ENCODE data around the gene LIMS2.

Gene LIMS2, protein sequence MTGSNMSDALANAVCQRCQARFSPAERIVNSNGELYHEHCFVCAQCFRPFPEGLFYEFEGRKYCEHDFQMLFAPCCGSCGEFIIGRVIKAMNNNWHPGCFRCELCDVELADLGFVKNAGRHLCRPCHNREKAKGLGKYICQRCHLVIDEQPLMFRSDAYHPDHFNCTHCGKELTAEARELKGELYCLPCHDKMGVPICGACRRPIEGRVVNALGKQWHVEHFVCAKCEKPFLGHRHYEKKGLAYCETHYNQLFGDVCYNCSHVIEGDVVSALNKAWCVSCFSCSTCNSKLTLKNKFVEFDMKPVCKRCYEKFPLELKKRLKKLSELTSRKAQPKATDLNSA

DNA sequence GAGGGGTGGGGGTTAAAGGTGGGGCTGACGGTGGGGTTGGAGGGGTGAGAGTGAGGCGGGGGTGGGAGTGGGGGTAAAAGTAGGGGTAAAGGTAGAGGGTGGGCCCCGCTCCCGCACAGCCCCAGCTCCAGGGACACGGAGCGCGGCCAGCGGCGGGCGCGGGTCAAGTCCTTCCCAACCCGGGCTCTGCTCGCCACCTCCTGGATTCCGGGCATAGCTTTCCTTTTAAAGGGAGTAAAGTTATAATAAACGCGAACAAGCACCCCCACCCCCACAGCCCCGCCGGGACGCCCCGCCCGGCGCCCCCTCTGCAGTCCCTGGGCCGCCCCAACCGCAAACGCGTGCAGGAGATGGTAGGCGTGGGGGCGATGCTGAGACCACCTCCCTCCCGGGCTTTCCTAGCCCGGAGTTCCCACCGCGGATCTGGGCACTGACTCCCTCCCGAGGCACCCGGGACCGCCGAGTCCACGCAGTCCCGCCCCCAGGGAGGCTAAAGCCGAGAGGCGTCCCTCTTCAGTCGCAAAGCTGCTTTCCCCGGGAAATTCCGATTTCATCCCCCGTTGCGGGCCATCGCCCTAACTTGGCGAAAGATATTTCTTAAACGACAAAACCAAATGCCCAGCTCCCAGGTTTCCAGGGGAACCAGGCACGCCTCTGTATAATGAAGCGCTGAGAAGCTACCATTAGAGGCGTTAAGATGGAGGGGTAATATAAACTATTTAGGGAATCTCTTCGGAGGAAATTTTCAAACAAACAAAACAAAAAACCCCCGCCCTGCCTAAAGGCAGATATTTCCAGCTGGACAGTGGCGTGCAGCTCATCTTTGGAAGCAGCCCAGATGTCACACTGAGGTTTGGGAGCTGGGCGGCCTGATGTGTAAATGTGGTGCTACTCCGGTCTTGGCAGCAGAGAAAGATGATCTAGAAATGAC is at the start of gene LIMS2:
LIMS2 (minus strand) TSS at position 200 of the 931 bp plus-strand sequence. CDS start 506 bp downstream, outside the sequence.
- no peak within 1 kb of the TSS for H3K27ac ChIP-seq
- TF ChIP-seq, protein P1, sequence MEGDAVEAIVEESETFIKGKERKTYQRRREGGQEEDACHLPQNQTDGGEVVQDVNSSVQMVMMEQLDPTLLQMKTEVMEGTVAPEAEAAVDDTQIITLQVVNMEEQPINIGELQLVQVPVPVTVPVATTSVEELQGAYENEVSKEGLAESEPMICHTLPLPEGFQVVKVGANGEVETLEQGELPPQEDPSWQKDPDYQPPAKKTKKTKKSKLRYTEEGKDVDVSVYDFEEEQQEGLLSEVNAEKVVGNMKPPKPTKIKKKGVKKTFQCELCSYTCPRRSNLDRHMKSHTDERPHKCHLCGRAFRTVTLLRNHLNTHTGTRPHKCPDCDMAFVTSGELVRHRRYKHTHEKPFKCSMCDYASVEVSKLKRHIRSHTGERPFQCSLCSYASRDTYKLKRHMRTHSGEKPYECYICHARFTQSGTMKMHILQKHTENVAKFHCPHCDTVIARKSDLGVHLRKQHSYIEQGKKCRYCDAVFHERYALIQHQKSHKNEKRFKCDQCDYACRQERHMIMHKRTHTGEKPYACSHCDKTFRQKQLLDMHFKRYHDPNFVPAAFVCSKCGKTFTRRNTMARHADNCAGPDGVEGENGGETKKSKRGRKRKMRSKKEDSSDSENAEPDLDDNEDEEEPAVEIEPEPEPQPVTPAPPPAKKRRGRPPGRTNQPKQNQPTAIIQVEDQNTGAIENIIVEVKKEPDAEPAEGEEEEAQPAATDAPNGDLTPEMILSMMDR (conservative IDR thresholded peaks at IDR 0.05): peak; percentile 41

DNA sequence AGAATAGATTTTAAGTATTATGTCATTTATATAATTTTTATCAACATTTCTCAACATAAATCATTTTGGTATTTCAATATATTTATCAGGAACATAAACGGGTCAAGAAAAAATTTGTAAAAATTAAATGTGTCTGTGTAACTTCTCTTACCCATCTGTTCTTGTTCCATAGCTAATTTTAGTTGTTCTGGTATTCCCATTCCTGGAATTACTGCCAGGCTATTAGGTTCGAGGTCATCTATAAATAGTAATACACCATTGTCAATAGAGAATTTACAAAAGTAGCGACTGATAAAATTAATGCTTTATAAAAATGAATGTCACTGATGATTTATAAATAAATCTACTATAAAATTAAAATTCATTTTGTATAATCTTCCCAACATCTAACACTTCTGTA is 47.5 kb upstream of the LIMS2 start:
- H3K27ac ChIP-seq: no peak overlapping the region
- TF ChIP-seq, protein P1 (conservative IDR thresholded peaks at IDR 0.05): no peak

DNA sequence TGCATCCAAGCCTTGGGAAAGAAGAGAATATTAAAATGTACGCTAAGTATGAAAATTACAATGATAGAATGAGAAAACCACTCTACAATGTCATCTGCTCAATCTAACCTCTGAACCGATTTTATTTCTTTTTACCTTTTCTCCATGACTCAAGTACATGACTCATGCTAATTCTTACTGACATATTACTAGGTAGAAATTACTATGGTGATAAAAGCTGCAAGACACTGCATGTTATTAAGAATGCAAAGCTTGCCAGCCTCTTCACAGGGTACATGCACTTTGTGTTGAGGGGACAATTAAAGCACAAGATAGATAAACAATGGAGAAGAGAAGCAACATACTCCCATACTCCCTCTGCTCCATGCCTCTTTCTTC is 46.6 kb upstream of the LIMS2 start:
- H3K27ac ChIP-seq: no peak overlapping the region
- TF ChIP-seq, protein P1 (conservative IDR thresholded peaks at IDR 0.05): no peak

DNA sequence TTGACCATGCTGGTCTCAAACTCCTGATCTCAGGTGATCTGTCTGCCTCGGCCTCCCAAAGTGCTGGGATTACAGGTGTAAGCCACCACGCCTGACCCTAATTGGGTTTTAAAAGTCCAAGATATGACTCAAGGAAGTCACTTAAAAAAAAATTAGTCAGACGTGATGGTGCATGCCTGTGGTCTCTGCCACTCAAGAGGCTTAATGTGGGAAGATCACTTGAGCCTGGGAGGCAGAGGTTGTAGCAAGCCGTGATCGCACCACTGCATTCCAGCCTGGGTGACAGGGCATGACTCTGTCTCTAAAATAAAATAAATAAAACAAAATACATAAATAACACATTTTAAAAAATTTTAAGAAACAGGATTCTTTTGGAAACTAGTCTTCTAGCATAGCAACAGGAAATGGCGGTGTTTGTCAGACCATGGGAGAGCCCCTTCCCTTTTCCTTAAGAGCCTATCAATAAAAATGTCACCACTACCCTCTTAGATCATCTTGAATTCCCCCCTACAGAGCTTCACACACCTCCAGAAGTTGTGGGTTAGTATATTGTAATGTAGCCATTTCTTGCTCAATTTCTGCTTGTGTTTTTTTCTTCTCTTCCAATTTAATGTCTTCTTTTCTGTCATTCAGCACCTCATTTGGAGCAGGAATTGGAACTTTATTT is 46.1 kb upstream of the LIMS2 start:
- TF ChIP-seq, protein P1 (conservative IDR thresholded peaks at IDR 0.05): no peak

DNA sequence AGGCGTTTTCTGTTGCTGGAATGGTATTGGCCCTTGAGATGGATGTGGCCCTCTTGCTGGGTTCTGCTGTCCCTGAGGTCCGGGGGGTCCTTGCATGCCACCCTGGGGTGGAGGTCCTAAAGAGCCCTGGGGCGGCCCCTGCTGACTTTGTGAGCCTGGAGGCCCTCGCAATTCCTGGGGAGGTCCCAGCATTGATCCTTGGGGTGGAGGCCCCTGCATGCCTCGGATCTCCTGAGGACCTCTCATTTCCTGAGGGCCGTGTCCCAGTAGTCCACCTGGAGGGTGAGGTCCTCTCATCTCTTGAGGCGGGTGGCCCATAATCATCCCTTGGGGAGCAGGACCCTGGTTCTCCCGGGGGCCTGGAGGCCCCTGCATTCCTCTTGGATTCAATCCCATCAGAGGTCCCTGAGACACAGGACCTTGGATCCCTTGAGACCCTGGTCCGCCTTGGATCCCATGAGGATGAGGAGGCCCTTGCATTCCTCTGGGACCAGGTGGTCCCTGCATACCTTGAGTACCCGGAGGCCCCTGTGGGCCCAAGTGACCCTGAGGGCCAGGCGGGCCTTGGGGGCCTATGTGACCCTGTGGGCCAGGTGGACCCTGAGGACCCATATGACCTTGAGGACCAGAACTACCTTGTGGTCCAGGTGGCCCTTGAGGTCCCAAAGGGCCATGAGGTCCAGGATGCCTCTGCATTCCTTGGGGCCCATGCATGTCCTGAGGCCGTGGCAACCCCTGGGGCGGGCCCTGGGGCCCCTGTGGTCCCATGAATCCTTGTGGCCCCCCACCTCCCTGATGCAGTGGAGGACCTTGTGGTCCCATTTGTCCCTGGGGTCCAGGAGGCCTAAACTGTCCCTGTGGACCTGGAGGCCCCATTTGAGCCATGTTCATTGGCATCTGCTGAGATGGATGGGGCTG is 44.2 kb upstream of the LIMS2 start:
- TF ChIP-seq, protein P1 (conservative IDR thresholded peaks at IDR 0.05): no peak
- no peak overlapping the region for H3K27ac ChIP-seq

More for the DNA sequence above, 46.1 kb upstream of the LIMS2 start:
- no peak overlapping the region for H3K27ac ChIP-seq

DNA sequence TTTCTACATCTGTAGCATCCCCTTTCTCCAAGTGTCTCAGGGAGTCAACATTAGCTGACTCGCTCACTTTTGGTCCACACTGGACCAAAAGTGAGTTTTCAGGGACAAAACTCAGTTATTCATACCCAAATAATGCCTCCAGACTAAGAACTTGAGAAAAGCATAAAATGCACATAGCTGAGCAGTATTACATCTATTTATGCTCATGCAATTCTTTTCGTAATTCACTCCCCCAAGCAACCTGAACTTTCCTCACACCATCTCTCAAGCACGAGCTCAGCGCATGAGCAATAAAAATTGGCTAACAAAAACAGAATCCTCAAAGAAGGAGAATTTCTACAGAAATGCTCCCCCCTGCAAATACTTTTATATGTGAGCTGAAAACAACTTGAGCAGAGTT is 42.9 kb upstream of the LIMS2 start:
- H3K27ac ChIP-seq: no peak overlapping the region
- TF ChIP-seq, protein P1 (conservative IDR thresholded peaks at IDR 0.05): no peak
